ENCODE data around the gene DIABLO. TPM values are rescaled to one million over a fixed set of nuclear protein-coding genes. Genes with fewer than 3 reads are reported as not detected.
"Not testable (repeated sequence)": the region's sequence is repeated elsewhere in the genome, so short reads cannot be mapped to it uniquely, and the experiment has no call there.

Gene DIABLO
- total RNA-seq (10 to 100 TPM; 25.0 to 29.3 (median 27.3) TPM), polyA plus RNA-seq (31.9 TPM)
- long read RNA-seq, donor 1, transcript DIABLO-202 (6 exons, 1,336 nt), result minor isoform, 5 of 44 reads
- long read RNA-seq, donor 1, transcript DIABLO-207 (6 exons, 1,471 nt), result major isoform, 36 of 44 reads
- long read RNA-seq, donor 1, partial matches to known transcripts, result 0 of 44 reads
- long read RNA-seq, donor 1, other reads (novel, unspliced or antisense), result 0 of 44 reads
- long read RNA-seq, donor 2, transcript DIABLO-207 (6 exons, 1,471 nt), result major isoform, 13 of 16 reads
- long read RNA-seq, donor 2, partial matches to known transcripts, result 0 of 16 reads
- long read RNA-seq, donor 2, other reads (novel, unspliced or antisense), result 1 of 16 reads
- long read RNA-seq, donor 3, transcript DIABLO-202 (6 exons, 1,336 nt), result minor isoform, 15 of 128 reads
- long read RNA-seq, donor 3, transcript DIABLO-207 (6 exons, 1,471 nt), result major isoform, 93 of 128 reads
- long read RNA-seq, donor 3, partial matches to known transcripts, result 2 of 128 reads
- long read RNA-seq, donor 3, other reads (novel, unspliced or antisense), result 4 of 128 reads
- long read RNA-seq, donor 4, transcript DIABLO-207 (6 exons, 1,471 nt), result major isoform, 16 of 21 reads
- long read RNA-seq, donor 4, partial matches to known transcripts, result 0 of 21 reads
- long read RNA-seq, donor 4, other reads (novel, unspliced or antisense), result 0 of 21 reads

- WGBS, result under 1% methylated on average over 74 of the region's 74 CpGs
- no peaks in the 10 kb centered on the region for H3K9me3 ChIP-seq (ENCODE audit: control insufficient read depth, low read length)
- DNase-seq, result peak; percentile 100
- H3K4me3 ChIP-seq (ENCODE audit: low read length), result peak within 1 kb of the TSS; percentile 56
- H3K4me1 ChIP-seq (ENCODE audit: control insufficient read depth, insufficient read depth, low read length), result peaks cover 5% of the 10 kb centered on the region
- ATAC-seq, result peak; percentile 98 to 99
- no peaks in the 10 kb centered on the region for H3K27me3 ChIP-seq (ENCODE audit: control insufficient read depth, insufficient read depth)
- H3K27ac ChIP-seq (ENCODE audit: low read length), result peak within 1 kb of the TSS; percentile 63
- intact Hi-C loops (cut with DNase I), result no loop called here
Observed at GRCh38 chr12:122225683-122226365, at the start of gene DIABLO. Gene DIABLO (minus strand): TSS chr12:122226052. CDS start chr12:122226014, 38 bp downstream.

GRCh38 chr12:122275459-122275858 lies 49.6 kb upstream of the DIABLO start:
- H3K4me1 ChIP-seq (ENCODE audit: control insufficient read depth, insufficient read depth, low read length), result no peaks in the 10 kb centered on the region
- no peak for ATAC-seq
- WGBS, result 83% methylated on average over 8 of the region's 8 CpGs
- intact Hi-C loops (cut with DNase I), result no loop called here
- no peak for DNase-seq
- H3K9me3 ChIP-seq (ENCODE audit: control insufficient read depth, low read length), result no peaks in the 10 kb centered on the region
- H3K4me3 ChIP-seq (ENCODE audit: low read length), result no peak overlapping the region
- H3K27ac ChIP-seq (ENCODE audit: low read length), result no peak overlapping the region
- no peaks in the 10 kb centered on the region for H3K27me3 ChIP-seq (ENCODE audit: control insufficient read depth, insufficient read depth)

- under 1% methylated on average over 56 of the region's 56 CpGs for WGBS
- H3K4me1 ChIP-seq (ENCODE audit: control insufficient read depth, insufficient read depth, low read length), result no peaks in the 10 kb centered on the region
- no peaks in the 10 kb centered on the region for H3K9me3 ChIP-seq (ENCODE audit: control insufficient read depth, low read length)
- H3K27ac ChIP-seq (ENCODE audit: low read length), result peak within 1 kb of the TSS; percentile 50
- H3K4me3 ChIP-seq (ENCODE audit: low read length), result peak within 1 kb of the TSS; percentile 49
- intact Hi-C loops (cut with DNase I), result no loop called here
- DNase-seq, result peak; percentile 97 to 99 (median 99)
- ATAC-seq, result peak; percentile 97 to 99
- H3K27me3 ChIP-seq (ENCODE audit: control insufficient read depth, insufficient read depth), result no peaks in the 10 kb centered on the region
Observed at GRCh38 chr12:122266230-122266901, 40.5 kb upstream of the DIABLO start, which contains the start of gene VPS33A. Gene VPS33A (minus strand): TSS chr12:122266494. CDS start chr12:122266408, 86 bp downstream.

GRCh38 chr12:122265886-122266229 lies 40.0 kb upstream of the DIABLO start:
- H3K9me3 ChIP-seq (ENCODE audit: control insufficient read depth, low read length), result no peaks in the 10 kb centered on the region
- no peaks in the 10 kb centered on the region for H3K4me1 ChIP-seq (ENCODE audit: control insufficient read depth, insufficient read depth, low read length)
- H3K4me3 ChIP-seq (ENCODE audit: low read length), result peak overlapping the region; percentile 49
- ATAC-seq (peak; percentile 51 to 55), DNase-seq (no peak)
- 1% methylated on average over 17 of the region's 17 CpGs for WGBS
- intact Hi-C loops (cut with DNase I), result no loop called here
- no peaks in the 10 kb centered on the region for H3K27me3 ChIP-seq (ENCODE audit: control insufficient read depth, insufficient read depth)
- peak overlapping the region; percentile 39 for H3K27ac ChIP-seq (ENCODE audit: low read length)

GRCh38 chr12:122265476-122265875 lies 39.6 kb upstream of the DIABLO start:
- no peaks in the 10 kb centered on the region for H3K4me1 ChIP-seq (ENCODE audit: control insufficient read depth, insufficient read depth, low read length)
- DNase-seq (no peak), ATAC-seq (no peak)
- H3K9me3 ChIP-seq (ENCODE audit: control insufficient read depth, low read length), result no peaks in the 10 kb centered on the region
- no peaks in the 10 kb centered on the region for H3K27me3 ChIP-seq (ENCODE audit: control insufficient read depth, insufficient read depth)
- no peak overlapping the region for H3K27ac ChIP-seq (ENCODE audit: low read length)
- intact Hi-C loops (cut with DNase I), result no loop called here
- WGBS, result 17% methylated on average over 1 of the region's 1 CpG
- H3K4me3 ChIP-seq (ENCODE audit: low read length), result peak overlapping the region; percentile 49

- DNase-seq; H3K27me3 ChIP-seq (ENCODE audit: control insufficient read depth, insufficient read depth); H3K27ac ChIP-seq (ENCODE audit: low read length); intact Hi-C loops (cut with DNase I); H3K4me1 ChIP-seq (ENCODE audit: control insufficient read depth, insufficient read depth, low read length); H3K4me3 ChIP-seq (ENCODE audit: low read length); H3K9me3 ChIP-seq (ENCODE audit: control insufficient read depth, low read length); ATAC-seq: not testable (repeated sequence)
- WGBS, result 90% methylated on average over 14 of the region's 14 CpGs
Observed at GRCh38 chr12:122260735-122261134, 34.9 kb upstream of the DIABLO start.

GRCh38 chr12:122258939-122259338 lies 33.1 kb upstream of the DIABLO start:
- H3K27ac ChIP-seq (ENCODE audit: low read length); ATAC-seq; H3K27me3 ChIP-seq (ENCODE audit: control insufficient read depth, insufficient read depth); H3K4me1 ChIP-seq (ENCODE audit: control insufficient read depth, insufficient read depth, low read length); DNase-seq; H3K4me3 ChIP-seq (ENCODE audit: low read length); intact Hi-C loops (cut with DNase I); H3K9me3 ChIP-seq (ENCODE audit: control insufficient read depth, low read length): not testable (repeated sequence)
- whole genome bisulfite sequencing, result 87% methylated on average over 4 of the region's 4 CpGs

GRCh38 chr12:122258462-122258861 lies 32.6 kb upstream of the DIABLO start:
- ATAC-seq; H3K9me3 ChIP-seq (ENCODE audit: control insufficient read depth, low read length); DNase-seq; H3K27ac ChIP-seq (ENCODE audit: low read length); intact Hi-C loops (cut with DNase I); H3K4me1 ChIP-seq (ENCODE audit: control insufficient read depth, insufficient read depth, low read length); H3K27me3 ChIP-seq (ENCODE audit: control insufficient read depth, insufficient read depth); H3K4me3 ChIP-seq (ENCODE audit: low read length): not testable (repeated sequence)
- WGBS, result 95% methylated on average over 4 of the region's 4 CpGs

GRCh38 chr12:122250536-122250935 lies 24.7 kb upstream of the DIABLO start:
- DNase-seq, result no peak
- intact Hi-C loops (cut with DNase I), result no loop called here
- no peak overlapping the region for H3K4me3 ChIP-seq (ENCODE audit: low read length)
- no peaks in the 10 kb centered on the region for H3K4me1 ChIP-seq (ENCODE audit: control insufficient read depth, insufficient read depth, low read length)
- WGBS, result 96% methylated on average over 8 of the region's 8 CpGs
- H3K27me3 ChIP-seq (ENCODE audit: control insufficient read depth, insufficient read depth), result no peaks in the 10 kb centered on the region
- no peak overlapping the region for H3K27ac ChIP-seq (ENCODE audit: low read length)
- no peak for ATAC-seq
- H3K9me3 ChIP-seq (ENCODE audit: control insufficient read depth, low read length), result no peaks in the 10 kb centered on the region

- intact Hi-C loops (cut with DNase I), result no loop called here
Observed at GRCh38 chr12:122250047-122250446, 24.2 kb upstream of the DIABLO start.

More at GRCh38 chr12:122250047-122250446, 24.2 kb upstream of the DIABLO start:
- Histone ChIP-seq H3K27me3 (ENCODE audit: control insufficient read depth, insufficient read depth) (no peaks in the 10 kb centered on the region), H3K4me1 (ENCODE audit: control insufficient read depth, insufficient read depth, low read length) (no peaks in the 10 kb centered on the region), H3K9me3 (ENCODE audit: control insufficient read depth, low read length) (no peaks in the 10 kb centered on the region), H3K4me3 (ENCODE audit: low read length) (no peak overlapping the region), H3K27ac (ENCODE audit: low read length) (no peak overlapping the region)
- DNase-seq, result no peak
- 93% methylated on average over 6 of the region's 6 CpGs for WGBS
- no peak for ATAC-seq
